Stimulated activated naive CD4-positive, alpha-beta T cell treated with Interleukin-2 at 50 U/mL for 16 hours (primary cell): Measurements from ENCODE around the gene RFX6.

Experiments used
- DNase-seq: peaks from one replicate; lab custom pipeline; 2025; lab: John Stamatoyannopoulos, UW

RFX6 gene

GRCh38 chr6:116894669-116895068, 17.6 kb downstream of the RFX6 start:
- DNase-seq: no peak

- DNase-seq: no peak
These were observed 18.9 kb downstream of the RFX6 start for GRCh38 chr6:116895935-116896334.

- DNase-seq: no peak
These were observed 25.6 kb downstream of the RFX6 start for GRCh38 chr6:116902634-116903033.

GRCh38 chr6:116922853-116923548, 46.0 kb downstream of the RFX6 start:
- DNase-seq: no peak

GRCh38 chr6:116924245-116924644, 47.2 kb downstream of the RFX6 start:
- no peak for DNase-seq

- DNase-seq: no peak
These were observed 48.2 kb downstream of the RFX6 start for GRCh38 chr6:116925088-116925794.

- no peak for DNase-seq
These were observed 51.6 kb downstream of the RFX6 start for GRCh38 chr6:116928677-116929076.

GRCh38 chr6:116929825-116930224, 52.8 kb downstream of the RFX6 start:
- DNase-seq: no peak

- no peak for DNase-seq
These were observed 54.4 kb downstream of the RFX6 start for GRCh38 chr6:116931456-116931855.

GRCh38 chr6:116932496-116932895, 55.5 kb downstream of the RFX6 start:
- no peak for DNase-seq

- DNase-seq: no peak
These were observed 56.4 kb downstream of the RFX6 start for GRCh38 chr6:116933485-116933884.

- no peak for DNase-seq
These were observed 61.3 kb downstream of the RFX6 start for GRCh38 chr6:116938305-116938704.

- no peak for DNase-seq
These were observed 64.7 kb downstream of the RFX6 start for GRCh38 chr6:116941727-116942126.

GRCh38 chr6:116945809-116946208, 68.8 kb downstream of the RFX6 start:
- DNase-seq: no peak

GRCh38 chr6:116948533-116949304, 71.7 kb downstream of the RFX6 start:
- no peak for DNase-seq

- no peak for DNase-seq
These were observed 72.9 kb downstream of the RFX6 start for GRCh38 chr6:116949964-116950363.

- DNase-seq: no peak
These were observed 77.3 kb downstream of the RFX6 start for GRCh38 chr6:116954335-116954734.

GRCh38 chr6:116954938-116955337, 77.9 kb downstream of the RFX6 start:
- no peak for DNase-seq

GRCh38 chr6:116955773-116956172, 78.7 kb downstream of the RFX6 start:
- DNase-seq: no peak

- no peak for DNase-seq
These were observed 86.9 kb downstream of the RFX6 start for GRCh38 chr6:116963972-116964371.

GRCh38 chr6:116966675-116967576, 89.9 kb downstream of the RFX6 start:
- DNase-seq: no peak
